22Rv1 (cell line): ENCODE measurements around the gene DAAM2.

ENCODE experiments used
- ZFX ChIP-seq: fragments of 450-650 bp; IDR thresholded peaks from 2 replicates; pipeline ENCODE4 v1.6.1; 2017; ENCODE audit warnings: antibody characterized with exemption, borderline replicate concordance
- TF ChIP-seq, protein P1 (sequence below): fragments of 450-650 bp; IDR thresholded peaks from 2 replicates; pipeline ENCODE4 v1.5.1; 2017; ENCODE audit warnings: mild to moderate bottlenecking

- TF ChIP-seq, protein P1, sequence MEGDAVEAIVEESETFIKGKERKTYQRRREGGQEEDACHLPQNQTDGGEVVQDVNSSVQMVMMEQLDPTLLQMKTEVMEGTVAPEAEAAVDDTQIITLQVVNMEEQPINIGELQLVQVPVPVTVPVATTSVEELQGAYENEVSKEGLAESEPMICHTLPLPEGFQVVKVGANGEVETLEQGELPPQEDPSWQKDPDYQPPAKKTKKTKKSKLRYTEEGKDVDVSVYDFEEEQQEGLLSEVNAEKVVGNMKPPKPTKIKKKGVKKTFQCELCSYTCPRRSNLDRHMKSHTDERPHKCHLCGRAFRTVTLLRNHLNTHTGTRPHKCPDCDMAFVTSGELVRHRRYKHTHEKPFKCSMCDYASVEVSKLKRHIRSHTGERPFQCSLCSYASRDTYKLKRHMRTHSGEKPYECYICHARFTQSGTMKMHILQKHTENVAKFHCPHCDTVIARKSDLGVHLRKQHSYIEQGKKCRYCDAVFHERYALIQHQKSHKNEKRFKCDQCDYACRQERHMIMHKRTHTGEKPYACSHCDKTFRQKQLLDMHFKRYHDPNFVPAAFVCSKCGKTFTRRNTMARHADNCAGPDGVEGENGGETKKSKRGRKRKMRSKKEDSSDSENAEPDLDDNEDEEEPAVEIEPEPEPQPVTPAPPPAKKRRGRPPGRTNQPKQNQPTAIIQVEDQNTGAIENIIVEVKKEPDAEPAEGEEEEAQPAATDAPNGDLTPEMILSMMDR = no peak
- no peak for TF ChIP-seq ZFX
Observed at GRCh38 chr6:39861663-39862062, 69.5 kb downstream of the DAAM2 start.
